ENCODE data around the gene GNPAT. TPM values are rescaled to one million over a fixed set of nuclear protein-coding genes. Genes with fewer than 3 reads are reported as not detected.

Gene GNPAT
- total RNA-seq, 1 experiment from 2014 or later = 40.5 TPM

DNA sequence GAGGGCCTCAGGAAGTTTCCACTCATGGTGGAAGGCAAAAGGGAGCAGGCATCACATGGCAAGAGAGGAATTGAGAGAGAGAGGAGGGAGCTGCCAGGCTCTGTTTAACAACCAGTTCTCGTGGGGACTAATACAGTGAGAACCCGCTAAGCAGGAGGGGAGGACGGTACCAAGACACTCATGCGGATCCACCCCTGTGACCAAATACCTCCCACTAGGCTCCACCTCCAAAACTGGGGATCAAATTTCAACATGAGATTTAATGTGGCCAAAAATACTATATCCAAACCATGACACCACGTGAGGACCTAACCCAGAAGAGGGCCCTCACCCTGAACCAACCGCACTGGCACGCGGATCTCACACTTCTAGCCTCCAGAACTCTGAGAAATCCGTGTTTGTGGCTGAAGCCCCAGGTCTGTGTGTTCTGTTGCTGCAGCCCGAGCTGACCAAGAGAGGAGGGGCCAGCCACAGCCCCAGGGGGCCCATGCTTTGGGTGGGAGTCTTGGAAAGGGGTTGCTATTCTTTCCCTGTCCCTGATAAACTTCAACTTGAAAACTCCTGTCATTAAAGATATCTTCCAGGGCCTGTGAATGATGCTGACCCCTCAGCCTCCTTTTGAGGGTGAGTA, 47.2 kb upstream of the GNPAT start:
- peaks cover 18% of the 10 kb centered on the region for H3K27me3 ChIP-seq (ENCODE audit: low read length)
- TF ChIP-seq EZH2 (IDR thresholded peaks at IDR 0.05; ENCODE audit: low read length, unreplicated experiment) = no peak
- TF ChIP-seq EZH2phosphoT487 (IDR thresholded peaks at IDR 0.05; ENCODE audit: borderline replicate concordance, low read length) = no peak
- TF ChIP-seq, protein P1, sequence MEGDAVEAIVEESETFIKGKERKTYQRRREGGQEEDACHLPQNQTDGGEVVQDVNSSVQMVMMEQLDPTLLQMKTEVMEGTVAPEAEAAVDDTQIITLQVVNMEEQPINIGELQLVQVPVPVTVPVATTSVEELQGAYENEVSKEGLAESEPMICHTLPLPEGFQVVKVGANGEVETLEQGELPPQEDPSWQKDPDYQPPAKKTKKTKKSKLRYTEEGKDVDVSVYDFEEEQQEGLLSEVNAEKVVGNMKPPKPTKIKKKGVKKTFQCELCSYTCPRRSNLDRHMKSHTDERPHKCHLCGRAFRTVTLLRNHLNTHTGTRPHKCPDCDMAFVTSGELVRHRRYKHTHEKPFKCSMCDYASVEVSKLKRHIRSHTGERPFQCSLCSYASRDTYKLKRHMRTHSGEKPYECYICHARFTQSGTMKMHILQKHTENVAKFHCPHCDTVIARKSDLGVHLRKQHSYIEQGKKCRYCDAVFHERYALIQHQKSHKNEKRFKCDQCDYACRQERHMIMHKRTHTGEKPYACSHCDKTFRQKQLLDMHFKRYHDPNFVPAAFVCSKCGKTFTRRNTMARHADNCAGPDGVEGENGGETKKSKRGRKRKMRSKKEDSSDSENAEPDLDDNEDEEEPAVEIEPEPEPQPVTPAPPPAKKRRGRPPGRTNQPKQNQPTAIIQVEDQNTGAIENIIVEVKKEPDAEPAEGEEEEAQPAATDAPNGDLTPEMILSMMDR (conservative IDR thresholded peaks at IDR 0.05; ENCODE audit: low read depth, low read length) = no peak
- no peaks in the 10 kb centered on the region for H3K79me2 ChIP-seq (ENCODE audit: low read length)
- H3K27ac ChIP-seq (ENCODE audit: low read length) = no peak overlapping the region
- H2AFZ ChIP-seq (ENCODE audit: low read length) = no peak overlapping the region
- POLR2A ChIA-PET (ENCODE audit: unreplicated experiment) = no interaction called here
- DNase-seq (no peak), ATAC-seq (no peak)
- no peaks in the 10 kb centered on the region for H4K20me1 ChIP-seq (ENCODE audit: low read length)
- no peak overlapping the region for H3K4me2 ChIP-seq (ENCODE audit: low read length)
- CTCF ChIA-PET = no interaction called here
- H3K9me2 ChIP-seq (replicated peaks; ENCODE audit: low read length) = no peaks in the 10 kb centered on the region
- H3K36me3 ChIP-seq (ENCODE audit: low read depth, low read length) = no peaks in the 10 kb centered on the region
- no peak overlapping the region for H3K4me3 ChIP-seq (ENCODE audit: low read length)
- H3F3A ChIP-seq (ENCODE audit: low read length, unreplicated experiment) = no peaks in the 10 kb centered on the region
- intact Hi-C loops (cut with micrococcal nuclease) = no loop called here
- BruUV-seq (replicated peaks) = no TSS peak
- H3K4me1 ChIP-seq (ENCODE audit: insufficient read depth, low read length) = no peaks in the 10 kb centered on the region
- no peak overlapping the region for H3K9ac ChIP-seq (ENCODE audit: low read length)
- H3K9me3 ChIP-seq (ENCODE audit: low read length) = no peaks in the 10 kb centered on the region

DNA sequence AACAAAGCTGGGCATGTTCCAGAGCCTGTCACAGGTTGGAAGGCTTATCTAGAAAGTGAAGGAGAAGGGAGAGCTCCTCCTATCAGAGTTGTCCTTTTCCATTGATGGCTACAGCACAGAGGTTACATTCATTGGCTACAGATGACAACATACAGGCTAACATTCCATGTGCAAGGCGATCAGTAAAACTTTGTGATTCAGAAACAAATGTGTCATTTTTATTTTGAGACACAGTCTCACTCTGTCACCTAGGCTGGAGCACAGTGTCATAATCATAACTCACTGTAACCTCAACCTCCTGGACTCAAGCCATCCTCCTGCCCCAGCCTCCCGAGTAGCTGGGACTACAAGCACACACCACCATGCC, 46.6 kb upstream of the GNPAT start:
- no peaks in the 10 kb centered on the region for H3K36me3 ChIP-seq (ENCODE audit: low read depth, low read length)
- H3K79me2 ChIP-seq (ENCODE audit: low read length) = no peaks in the 10 kb centered on the region
- H3K9ac ChIP-seq (ENCODE audit: low read length) = no peak overlapping the region
- DNase-seq (no peak), ATAC-seq (no peak)
- ChIA-PET CTCF (no interaction called here), POLR2A (ENCODE audit: unreplicated experiment) (no interaction called here)
- no TSS peak for BruUV-seq (replicated peaks)
- H3K27ac ChIP-seq (ENCODE audit: low read length) = no peak overlapping the region
- H2AFZ ChIP-seq (ENCODE audit: low read length) = no peak overlapping the region
- H3K9me3 ChIP-seq (ENCODE audit: low read length) = no peaks in the 10 kb centered on the region
- intact Hi-C loops (cut with micrococcal nuclease) = no loop called here
- H3F3A ChIP-seq (ENCODE audit: low read length, unreplicated experiment) = no peaks in the 10 kb centered on the region
- H3K4me2 ChIP-seq (ENCODE audit: low read length) = no peak overlapping the region
- H3K9me2 ChIP-seq (replicated peaks; ENCODE audit: low read length) = no peaks in the 10 kb centered on the region
- peaks cover 18% of the 10 kb centered on the region for H3K27me3 ChIP-seq (ENCODE audit: low read length)
- no peaks in the 10 kb centered on the region for H3K4me1 ChIP-seq (ENCODE audit: insufficient read depth, low read length)
- no peaks in the 10 kb centered on the region for H4K20me1 ChIP-seq (ENCODE audit: low read length)
- no peak overlapping the region for H3K4me3 ChIP-seq (ENCODE audit: low read length)
- TF ChIP-seq EZH2 (IDR thresholded peaks at IDR 0.05; ENCODE audit: low read length, unreplicated experiment) = no peak
- TF ChIP-seq EZH2phosphoT487 (IDR thresholded peaks at IDR 0.05; ENCODE audit: borderline replicate concordance, low read length) = no peak

DNA sequence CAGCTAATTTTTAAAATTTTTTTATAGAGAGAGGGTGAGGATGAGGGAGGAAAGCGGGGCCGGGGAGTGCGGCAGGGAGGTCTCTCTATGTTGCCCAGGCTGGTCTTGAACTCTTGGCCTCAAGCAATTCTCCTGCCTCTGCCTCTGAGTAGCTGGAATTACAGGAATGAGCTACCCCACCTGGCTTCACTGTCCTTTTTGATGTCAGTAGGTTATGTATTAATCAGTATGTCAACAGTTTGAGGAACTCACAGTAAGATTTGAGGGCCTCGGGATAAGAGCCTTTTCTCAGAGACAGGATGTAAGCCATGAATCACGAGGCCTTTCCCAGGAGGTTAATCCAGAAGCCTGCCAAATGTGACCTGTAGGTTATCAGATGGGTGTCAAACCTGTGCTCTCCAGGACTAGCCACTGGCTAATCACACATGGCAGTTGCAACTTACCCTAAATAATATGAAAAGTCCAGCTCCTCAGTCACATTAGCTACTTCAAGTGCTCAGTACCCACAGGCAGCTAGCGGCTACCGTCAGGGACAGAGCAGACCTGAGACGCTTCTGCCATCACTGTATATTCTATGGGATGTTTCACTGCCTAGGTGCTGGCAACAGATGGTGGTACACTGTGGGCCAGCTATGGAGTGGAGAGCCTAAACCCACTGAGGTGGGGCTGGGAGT, 46.0 kb upstream of the GNPAT start:
- peak; percentile 19 for DNase-seq
- H3K9me2 ChIP-seq (replicated peaks; ENCODE audit: low read length) = no peaks in the 10 kb centered on the region
- CTCF ChIA-PET = no interaction called here

More for the DNA sequence above, 46.0 kb upstream of the GNPAT start:
- Histone ChIP-seq H3K4me2 (ENCODE audit: low read length) (no peak overlapping the region), H3K4me3 (ENCODE audit: low read length) (no peak overlapping the region), H3K9ac (ENCODE audit: low read length) (no peak overlapping the region), H4K20me1 (ENCODE audit: low read length) (no peaks in the 10 kb centered on the region), H3F3A (ENCODE audit: low read length, unreplicated experiment) (no peaks in the 10 kb centered on the region), H3K9me3 (ENCODE audit: low read length) (no peaks in the 10 kb centered on the region), H3K27me3 (ENCODE audit: low read length) (peaks cover 17% of the 10 kb centered on the region), H3K79me2 (ENCODE audit: low read length) (no peaks in the 10 kb centered on the region), H3K4me1 (ENCODE audit: insufficient read depth, low read length) (no peaks in the 10 kb centered on the region), H2AFZ (ENCODE audit: low read length) (no peak overlapping the region), H3K36me3 (ENCODE audit: low read depth, low read length) (no peaks in the 10 kb centered on the region), H3K27ac (ENCODE audit: low read length) (no peak overlapping the region)
- BruUV-seq (replicated peaks) = no TSS peak
- intact Hi-C loops (cut with micrococcal nuclease) = no loop called here
- TF ChIP-seq, protein P1 (conservative IDR thresholded peaks at IDR 0.05; ENCODE audit: low read depth, low read length) = no peak
- TF ChIP-seq EZH2 (IDR thresholded peaks at IDR 0.05; ENCODE audit: low read length, unreplicated experiment) (no peak), EZH2phosphoT487 (IDR thresholded peaks at IDR 0.05; ENCODE audit: borderline replicate concordance, low read length) (no peak)
- POLR2A ChIA-PET (ENCODE audit: unreplicated experiment) = no interaction called here
- ATAC-seq = peak; percentile 52
